HG03354 (cell line): ENCODE data around the gene ETV3L.
"Not testable (repeated sequence)": the region's sequence is repeated elsewhere in the genome, so short reads cannot be mapped to it uniquely, and the experiment has no call there.

Experiments used
- ATAC-seq: cut with Tn5 transposase; IDR thresholded peaks from one replicate; pipeline ENCODE4 v1.9.1; 2021; ENCODE audit warnings: mild to moderate bottlenecking; ENCODE audit not compliant: unreplicated experiment, poor library complexity, severe bottlenecking

The ETV3L gene

GRCh38 chr1:157106813-157107189 is 7.2 kb upstream of the ETV3L start:
- peak; percentile 10 for ATAC-seq

- ATAC-seq, result peak; percentile 83
Observed at GRCh38 chr1:157105988-157106812, 6.6 kb upstream of the ETV3L start.

GRCh38 chr1:157105298-157105987 is 5.8 kb upstream of the ETV3L start:
- ATAC-seq, result no peak

- ATAC-seq, result no peak
Observed at GRCh38 chr1:157104598-157105293, 5.1 kb upstream of the ETV3L start.

- no peak for ATAC-seq
Observed at GRCh38 chr1:157103268-157103667, 3.7 kb upstream of the ETV3L start.

GRCh38 chr1:157101149-157101548 is 1.5 kb upstream of the ETV3L start:
- ATAC-seq, result no peak

GRCh38 chr1:157098987-157099632 is 498 bp downstream of the ETV3L start:
- not testable (repeated sequence) for ATAC-seq

- no peak for ATAC-seq
Observed at GRCh38 chr1:157098519-157098918, 1.1 kb downstream of the ETV3L start.

- ATAC-seq, result no peak
Observed at GRCh38 chr1:157097692-157098091, 1.9 kb downstream of the ETV3L start.

GRCh38 chr1:157096881-157097280 is 2.7 kb downstream of the ETV3L start:
- ATAC-seq, result no peak

- no peak for ATAC-seq
Observed at GRCh38 chr1:157095551-157095950, 4.1 kb downstream of the ETV3L start.

- no peak for ATAC-seq
Observed at GRCh38 chr1:157095091-157095490, 4.5 kb downstream of the ETV3L start.

GRCh38 chr1:157092831-157093230 is 6.8 kb downstream of the ETV3L start:
- ATAC-seq, result no peak

- no peak for ATAC-seq
Observed at GRCh38 chr1:157091668-157092273, 7.8 kb downstream of the ETV3L start.

GRCh38 chr1:157091186-157091585 is 8.4 kb downstream of the ETV3L start:
- ATAC-seq, result no peak

GRCh38 chr1:157090771-157091170 is 8.8 kb downstream of the ETV3L start:
- ATAC-seq, result no peak

GRCh38 chr1:157090196-157090647 is 9.4 kb downstream of the ETV3L start:
- no peak for ATAC-seq

- ATAC-seq, result no peak
Observed at GRCh38 chr1:157089789-157090188, 9.8 kb downstream of the ETV3L start.

GRCh38 chr1:157088607-157089006 is 11.0 kb downstream of the ETV3L start:
- ATAC-seq, result no peak

GRCh38 chr1:157087030-157087429 is 12.6 kb downstream of the ETV3L start:
- no peak for ATAC-seq
